Measurements from ENCODE around the gene NDUFAF4.

DNA sequence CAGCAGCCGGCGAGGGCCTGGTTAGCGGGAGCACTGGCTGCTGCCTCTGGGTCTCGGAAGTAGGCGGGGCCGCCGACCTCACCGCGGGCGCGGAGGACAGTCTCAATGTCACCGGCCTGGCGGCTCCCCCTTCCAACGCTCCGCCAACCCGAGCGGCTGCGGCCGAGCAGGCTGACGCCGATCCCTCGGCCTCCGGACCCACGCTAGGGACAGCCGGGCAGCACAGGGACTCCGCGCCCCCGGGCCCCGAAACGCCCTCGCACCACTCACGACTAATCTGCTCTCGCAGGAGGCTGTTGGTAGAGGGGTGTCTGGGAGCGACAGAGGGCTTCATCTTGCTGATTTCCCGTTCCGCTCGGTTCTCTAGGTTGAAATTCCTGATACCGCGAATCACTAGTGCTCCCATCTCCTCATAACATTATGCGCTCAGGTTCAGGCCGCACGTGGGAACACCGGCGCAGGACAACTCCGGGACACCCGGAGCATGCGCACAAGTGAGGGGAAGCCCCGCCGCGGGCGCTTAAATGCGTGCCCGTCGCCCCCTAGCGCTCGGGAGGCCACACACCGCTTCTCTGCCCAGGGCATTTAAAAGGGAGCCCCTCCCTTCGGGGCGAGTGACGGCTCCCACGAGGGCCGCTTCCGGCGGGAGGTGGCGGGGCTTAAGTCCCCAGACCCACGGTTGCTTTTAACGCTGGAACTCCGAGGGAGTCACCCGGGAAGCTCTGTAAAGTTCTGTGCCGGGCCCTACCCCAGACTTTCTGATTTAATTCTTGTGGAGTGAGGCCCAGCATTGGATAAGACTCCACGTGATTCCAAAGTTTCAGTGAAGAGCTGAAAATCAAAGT, at the start of gene NDUFAF4:
- TF ChIP-seq, protein P1, sequence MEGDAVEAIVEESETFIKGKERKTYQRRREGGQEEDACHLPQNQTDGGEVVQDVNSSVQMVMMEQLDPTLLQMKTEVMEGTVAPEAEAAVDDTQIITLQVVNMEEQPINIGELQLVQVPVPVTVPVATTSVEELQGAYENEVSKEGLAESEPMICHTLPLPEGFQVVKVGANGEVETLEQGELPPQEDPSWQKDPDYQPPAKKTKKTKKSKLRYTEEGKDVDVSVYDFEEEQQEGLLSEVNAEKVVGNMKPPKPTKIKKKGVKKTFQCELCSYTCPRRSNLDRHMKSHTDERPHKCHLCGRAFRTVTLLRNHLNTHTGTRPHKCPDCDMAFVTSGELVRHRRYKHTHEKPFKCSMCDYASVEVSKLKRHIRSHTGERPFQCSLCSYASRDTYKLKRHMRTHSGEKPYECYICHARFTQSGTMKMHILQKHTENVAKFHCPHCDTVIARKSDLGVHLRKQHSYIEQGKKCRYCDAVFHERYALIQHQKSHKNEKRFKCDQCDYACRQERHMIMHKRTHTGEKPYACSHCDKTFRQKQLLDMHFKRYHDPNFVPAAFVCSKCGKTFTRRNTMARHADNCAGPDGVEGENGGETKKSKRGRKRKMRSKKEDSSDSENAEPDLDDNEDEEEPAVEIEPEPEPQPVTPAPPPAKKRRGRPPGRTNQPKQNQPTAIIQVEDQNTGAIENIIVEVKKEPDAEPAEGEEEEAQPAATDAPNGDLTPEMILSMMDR (IDR thresholded peaks at IDR 0.05), result peak; percentile 83 to 98 (median 90)
- TF ChIP-seq POLR2AphosphoS5 (IDR thresholded peaks at IDR 0.05) (peak; percentile 65), EP300 (IDR thresholded peaks at IDR 0.05) (no peak), POLR2A (IDR thresholded peaks at IDR 0.05) (peak; percentile 50 to 60)

Measured in gastroesophageal sphincter (tissue), 3 donors.